Testis (tissue), 3 donors: ENCODE data around the gene GRM4. TPM values are rescaled to one million over a fixed set of nuclear protein-coding genes. Genes with fewer than 3 reads are reported as not detected.

ENCODE experiments used
- DNase-seq: peaks from one replicate; pipeline ENCODE4 v3.0.0-alpha.2; 2019
- H3K27ac ChIP-seq, 2 donors: fragments of 200-600 bp; sonication (generic); one replicate each; pipeline ENCODE4 v1.5.1; 2019
- H3K27me3 ChIP-seq: fragments of 200-600 bp; sonication (generic); one replicate; pipeline ENCODE4 v1.5.1; 2019
- H3K36me3 ChIP-seq: fragments of 200-600 bp; sonication (generic); one replicate; pipeline ENCODE4 v1.5.1; 2017; ENCODE audit warnings: low read depth; ENCODE audit errors: missing control alignments
- H3K4me1 ChIP-seq: fragments of 200-600 bp; sonication (generic); one replicate; pipeline ENCODE4 v1.5.1; 2019
- H3K4me3 ChIP-seq, 2 donors: fragments of 200-600 bp; sonication (generic); one replicate each; pipeline ENCODE4 v1.5.1; 2017 to 2019
- H3K9me3 ChIP-seq: fragments of 200-600 bp; sonication (generic); one replicate; pipeline ENCODE4 v1.5.1; 2017
- CTCF ChIP-seq, 3 experiments: fragments of 450-650 bp in 2 of 3; fragments of 200-600 bp in 1 of 3; sonication (generic) in 1 of 3; IDR thresholded peaks; one replicate each; pipeline ENCODE4 v1.5.1; 2016 to 2019; ENCODE audit warnings: antibody characterized with exemption in 3 of 3, mild to moderate bottlenecking in 2 of 3, moderate library complexity in 1 of 3
- POLR2A ChIP-seq: fragments of 450-650 bp; IDR thresholded peaks from one replicate; pipeline ENCODE4 v1.6.1; 2017; ENCODE audit warnings: antibody characterized with exemption, mild to moderate bottlenecking, moderate library complexity
- WGBS, 2 donors: methylation state at CpG; one replicate each; pipeline ENCODE4 v1.1.5; 2018; 5-methylcytosine and 5-hydroxymethylcytosine counted together
- intact Hi-C: fragments of 100-400 bp; cut with DNase I; formaldehyde crosslinking; loops from one replicate; pipeline ENCODE4 v1.15.1; 2023; ENCODE audit warnings: low total_unique reads
- polyA plus RNA-seq: library from polyadenylated mRNA; stranded (reverse); fragments of 350-450 nt; fragmentation: Illumina TruSeq; extraction: RNeasy Lipid Tissue Mini Kit (QIAGEN cat#74804); gene quantifications from one replicate; pipeline ENCODE4 v1.2.3, GENCODE V29; 2014; ENCODE audit warnings: low read depth, low replicate concordance; ENCODE audit not compliant: insufficient read depth
- total RNA-seq, 2 donors: library from RNA; depleted of rRNA; stranded (reverse); fragments of >200 nt; gene quantifications; one replicate each; pipeline ENCODE4 v1.2.3, GENCODE V29; 2016

GRM4 gene
- total and polyA plus RNA-seq, 3 donors from 2014 or later: 1.6 to 3.5 (median 3.5) TPM

- Histone ChIP-seq H3K4me1 (no peaks in the 10 kb centered on the region), H3K4me3 (no peak overlapping the region), H3K27ac (no peak overlapping the region), H3K36me3 (no peaks in the 10 kb centered on the region), H3K9me3 (no peaks in the 10 kb centered on the region), H3K27me3 (no peaks in the 10 kb centered on the region)
- DNase-seq: no peak
- TF ChIP-seq POLR2A (no peak), CTCF (IDR thresholded peaks at IDR 0.05) (no peak)
- WGBS, 2 donors: 93 to 100% methylated on average over 7 of the region's 7 CpGs
- intact Hi-C loops: no loop called here
These were observed 164.5 kb downstream of the GRM4 start for GRCh38 chr6:33981421-33981820.

DNA sequence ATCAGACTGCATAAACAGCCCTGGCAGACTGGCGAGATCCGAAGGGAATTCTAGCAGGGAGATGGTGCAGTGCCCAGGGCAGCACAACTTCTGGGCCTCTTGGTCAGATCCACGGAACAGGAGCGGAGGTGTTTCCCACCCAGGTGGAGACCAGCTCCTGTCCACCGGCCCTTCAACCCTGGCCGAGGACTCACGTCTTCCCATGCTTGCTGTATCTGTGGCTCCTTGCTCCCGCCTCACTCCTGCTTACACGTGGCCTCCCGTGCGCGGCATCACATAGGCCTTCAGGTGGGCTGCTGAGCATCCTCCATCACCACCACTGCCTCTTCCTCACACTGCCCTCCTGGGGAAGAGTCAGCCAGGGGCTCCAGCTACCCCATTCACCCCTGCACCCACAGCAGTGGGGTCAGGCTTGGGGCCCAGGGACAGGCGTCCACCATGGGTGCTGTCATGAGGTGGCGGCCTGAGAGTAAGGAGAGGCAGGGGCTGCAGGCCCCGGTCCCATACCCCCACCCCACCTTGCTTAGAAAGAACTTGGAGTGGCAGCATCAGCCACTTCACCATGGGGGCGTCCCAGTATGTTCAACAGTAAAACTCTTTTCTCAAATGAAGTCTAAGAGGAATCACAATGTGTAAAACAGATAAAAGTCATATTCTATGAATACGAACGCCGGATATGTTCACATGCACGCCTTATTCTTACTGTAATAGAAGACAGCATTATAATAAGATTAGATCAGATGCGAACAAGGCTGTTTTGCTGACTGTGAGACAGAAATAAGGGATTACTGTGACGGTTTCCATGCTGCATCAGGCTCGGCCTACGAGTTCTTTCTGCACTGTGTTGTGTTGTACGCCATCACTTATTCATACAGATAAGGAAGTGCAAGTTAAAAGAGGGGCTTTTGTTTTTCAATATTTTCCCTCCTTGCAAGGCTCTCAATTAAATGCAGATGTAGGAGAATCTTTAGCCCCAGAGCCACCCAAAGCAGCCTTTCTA, 165.4 kb downstream of the GRM4 start:
- intact Hi-C loops: no loop called here
- H3K4me3 ChIP-seq: no peak overlapping the region
- 85 to 88% methylated on average over 14 to 25 of the region's 25 CpGs for WGBS, 2 donors
- H3K27me3 ChIP-seq: no peaks in the 10 kb centered on the region
- H3K9me3 ChIP-seq: no peaks in the 10 kb centered on the region
- no peaks in the 10 kb centered on the region for H3K36me3 ChIP-seq
- no peak for TF ChIP-seq POLR2A
- TF ChIP-seq CTCF (IDR thresholded peaks at IDR 0.05): no peak
- DNase-seq: no peak
- no peak overlapping the region for H3K27ac ChIP-seq
- no peaks in the 10 kb centered on the region for H3K4me1 ChIP-seq

DNA sequence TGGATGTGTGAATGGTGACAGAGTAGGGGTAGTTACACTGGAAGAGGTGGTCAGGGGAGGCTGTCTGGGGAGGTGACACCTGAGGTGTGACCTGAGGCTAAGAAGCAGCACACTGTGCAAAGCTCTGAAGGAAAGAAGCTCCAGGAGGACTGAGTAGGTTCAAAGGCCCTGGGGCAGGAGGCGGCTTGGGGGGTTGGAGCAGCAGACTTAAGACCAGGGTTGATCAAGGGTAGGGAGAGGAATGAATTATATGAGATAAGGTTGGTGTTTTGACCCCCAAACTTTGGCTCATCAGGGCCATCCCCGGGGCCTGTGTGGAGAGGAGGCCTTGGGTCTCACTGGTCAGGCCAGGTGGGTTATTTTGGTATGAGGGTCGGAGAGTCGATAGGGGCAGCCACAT, 166.1 kb downstream of the GRM4 start:
- no peaks in the 10 kb centered on the region for H3K4me1 ChIP-seq
- no peaks in the 10 kb centered on the region for H3K27me3 ChIP-seq
- H3K9me3 ChIP-seq: no peaks in the 10 kb centered on the region
- TF ChIP-seq CTCF (IDR thresholded peaks at IDR 0.05) (no peak), POLR2A (no peak)
- no peaks in the 10 kb centered on the region for H3K36me3 ChIP-seq
- 84 to 93% methylated on average over 4 of the region's 4 CpGs for WGBS, 2 donors
- no peak for DNase-seq
- intact Hi-C loops: no loop called here
- no peak overlapping the region for H3K27ac ChIP-seq
- no peak overlapping the region for H3K4me3 ChIP-seq

DNA sequence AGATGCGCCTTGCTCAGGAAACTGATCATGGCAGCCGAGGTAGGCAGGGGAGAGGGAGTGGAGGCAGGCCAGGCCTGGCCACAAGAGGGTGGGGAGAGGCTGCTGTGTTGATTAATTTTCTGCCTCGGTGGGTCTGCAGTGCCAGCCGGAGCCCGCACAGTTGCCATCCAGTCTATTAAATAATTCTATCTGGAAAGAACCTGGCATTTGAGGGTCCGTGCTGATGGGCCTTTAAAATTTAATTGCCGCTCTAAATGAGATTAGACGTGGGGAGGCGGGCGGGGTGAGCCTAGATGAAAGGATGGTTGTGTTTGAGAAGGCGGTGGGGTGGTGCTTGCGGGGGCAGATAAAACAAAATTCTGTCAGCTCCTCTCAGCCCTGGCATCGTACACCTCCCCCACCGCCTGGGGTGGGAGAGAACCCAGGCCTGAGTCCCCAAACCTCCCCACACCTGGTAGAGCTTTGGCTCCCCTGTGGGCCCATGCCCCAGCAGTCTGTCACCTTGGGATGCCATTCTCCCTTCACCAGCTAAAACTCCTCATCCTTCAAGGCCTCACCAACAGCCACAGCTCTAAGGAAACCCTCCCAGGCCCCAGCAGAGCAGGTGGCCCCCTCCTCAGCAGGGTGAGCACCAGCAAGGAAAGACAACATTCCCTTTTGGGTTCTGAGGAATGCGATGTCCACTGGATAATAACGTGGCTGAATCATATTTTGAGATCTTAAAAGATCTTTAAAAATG, 167.3 kb downstream of the GRM4 start:
- Histone ChIP-seq H3K4me1 (no peaks in the 10 kb centered on the region), H3K4me3 (no peak overlapping the region), H3K27ac (no peak overlapping the region), H3K9me3 (no peaks in the 10 kb centered on the region), H3K27me3 (no peaks in the 10 kb centered on the region), H3K36me3 (no peaks in the 10 kb centered on the region)
- TF ChIP-seq CTCF (IDR thresholded peaks at IDR 0.05): no peak
- no peak for TF ChIP-seq POLR2A
- no peak for DNase-seq
- 58 to 63% methylated on average over 15 to 16 of the region's 16 CpGs for WGBS, 2 donors
- intact Hi-C loops: no loop called here
